ENCODE measurements around the gene VSIG8. TPM values are rescaled to one million over a fixed set of nuclear protein-coding genes. Genes with fewer than 3 reads are reported as not detected.

The VSIG8 gene
- total and polyA plus RNA-seq, 2 donors (not counting 1 experiment from before 2014, with no cell fraction given) = not detected

- no peaks in the 10 kb centered on the region for H4K20me1 ChIP-seq (ENCODE audit: control insufficient read depth, insufficient read depth, low read length, poor library complexity, severe bottlenecking)
- H2AFZ ChIP-seq (ENCODE audit: insufficient read depth, low read depth, low read length, poor library complexity, severe bottlenecking) = peak overlapping the region; percentile 41
- H3K79me2 ChIP-seq (ENCODE audit: control insufficient read depth, insufficient read depth, low read length) = no peaks in the 10 kb centered on the region
- Mint-ChIP-seq H3K4me3 (no peak overlapping the region), H3K27me3 (peaks cover 5% of the 10 kb centered on the region), H3K27ac (no peak overlapping the region), H3K9me3 (ENCODE audit: insufficient read depth) (no peaks in the 10 kb centered on the region), H3K4me1 (peaks cover 26% of the 10 kb centered on the region)
- H3K27ac ChIP-seq (ENCODE audit: low read length in 2 of 2) = no peak overlapping the region
- H3K9ac ChIP-seq (ENCODE audit: low read length) = peak overlapping the region; percentile 5
- no peak for DNase-seq
- H3K4me3 ChIP-seq (ENCODE audit: control extremely low read depth in 1 of 5, extremely low read depth in 1 of 5, insufficient read depth in 1 of 5, low read depth in 2 of 5, low read length in 4 of 5) = no peak overlapping the region
- TF ChIP-seq CTCF (IDR thresholded peaks at IDR 0.05) = no peak
- no peak for TF ChIP-seq EZH2 (IDR thresholded peaks at IDR 0.05; ENCODE audit: borderline replicate concordance, insufficient read depth, low read depth, low read length, poor library complexity, severe bottlenecking)
- intact Hi-C loops (cut with micrococcal nuclease) = loop anchor here (2.0 to 5.0 kb wide), 5 partner anchors 34 to 730 kb away; partner anchors contain the start of gene TAGLN2
- ChIA-PET CTCF (interaction anchor here (0.7 to 8.9 kb wide), 26 partner anchors 10 to 729 kb away, joined by 3 to 211 read pairs (median 4); partner anchors contain the start of genes DUSP23, FCRL6 and TAGLN2), POLR2A (interaction anchor here (0.5 to 1.9 kb wide), 4 partner anchors 32 to 758 kb away, joined by 3 to 6 read pairs (median 4); partner anchors contain the start of gene DUSP23)
- H3K4me1 ChIP-seq (ENCODE audit: control insufficient read depth in 2 of 2, insufficient read depth in 2 of 2, low read length in 2 of 2) = peaks cover 18 to 19% of the 10 kb centered on the region in 2 donors
- no peak for ATAC-seq (ENCODE audit: low read depth)
- H3K9me3 ChIP-seq (ENCODE audit: control extremely low read depth in 1 of 3, control insufficient read depth in 2 of 3, insufficient read depth in 1 of 3, low read length in 2 of 3) = peaks cover 0 to 3% (median 0%) of the 10 kb centered on the region in 3 donors
- WGBS (ENCODE audit: insufficient coverage) = 96% methylated on average over 5 of the region's 8 CpGs
- peak overlapping the region; percentile 45 for H3K4me2 ChIP-seq (replicated peaks; ENCODE audit: low read depth, low read length, poor library complexity, severe bottlenecking)
- peaks cover 0 to 3% (median 0%) of the 10 kb centered on the region in 4 experiments for H3K27me3 ChIP-seq (replicated peaks in 1 of 4; ENCODE audit: control extremely low read depth in 1 of 4, control insufficient read depth in 3 of 4, insufficient read depth in 4 of 4, low read length in 3 of 4)
- no peaks in the 10 kb centered on the region for H3K36me3 ChIP-seq (replicated peaks in 1 of 2; ENCODE audit: control extremely low read depth in 1 of 2, control insufficient read depth in 1 of 2, extremely low read depth in 1 of 2, insufficient read depth in 2 of 2, low read length in 1 of 2)
Observed at GRCh38 chr1:159890390-159890789, 27.9 kb upstream of the VSIG8 start.

GRCh38 chr1:159889821-159890252, 27.4 kb upstream of the VSIG8 start:
- POLR2A ChIA-PET = interaction anchor here (0.5 to 1.9 kb wide), 5 partner anchors 33 to 758 kb away, joined by 3 to 7 read pairs (median 6); partner anchors contain the start of genes DUSP23 and TAGLN2
- WGBS (ENCODE audit: insufficient coverage) = 64% methylated on average over 1 of the region's 2 CpGs
- Histone ChIP-seq H3K4me3 (ENCODE audit: control extremely low read depth in 1 of 5, extremely low read depth in 1 of 5, insufficient read depth in 1 of 5, low read depth in 2 of 5, low read length in 4 of 5) (peak overlapping the region in 1 of 5 experiments; percentile 15), H3K4me2 (replicated peaks; ENCODE audit: low read depth, low read length, poor library complexity, severe bottlenecking) (peak overlapping the region; percentile 45), H3K9ac (ENCODE audit: low read length) (peak overlapping the region; percentile 5), H2AFZ (ENCODE audit: insufficient read depth, low read depth, low read length, poor library complexity, severe bottlenecking) (peak overlapping the region; percentile 41), H3K27me3 (replicated peaks in 1 of 4; ENCODE audit: control extremely low read depth in 1 of 4, control insufficient read depth in 3 of 4, insufficient read depth in 4 of 4, low read length in 3 of 4) (no peaks in the 10 kb centered on the region), H3K9me3 (ENCODE audit: control extremely low read depth in 1 of 3, control insufficient read depth in 2 of 3, insufficient read depth in 1 of 3, low read length in 2 of 3) (peaks cover 0 to 3% (median 0%) of the 10 kb centered on the region in 3 donors), H3K4me1 (ENCODE audit: control insufficient read depth in 2 of 2, insufficient read depth in 2 of 2, low read length in 2 of 2) (peaks cover 18 to 19% of the 10 kb centered on the region in 2 donors), H3K27ac (ENCODE audit: low read length in 2 of 2) (no peak overlapping the region), H4K20me1 (ENCODE audit: control insufficient read depth, insufficient read depth, low read length, poor library complexity, severe bottlenecking) (no peaks in the 10 kb centered on the region), H3K36me3 (replicated peaks in 1 of 2; ENCODE audit: control extremely low read depth in 1 of 2, control insufficient read depth in 1 of 2, extremely low read depth in 1 of 2, insufficient read depth in 2 of 2, low read length in 1 of 2) (no peaks in the 10 kb centered on the region), H3K79me2 (ENCODE audit: control insufficient read depth, insufficient read depth, low read length) (no peaks in the 10 kb centered on the region)
- Mint-ChIP-seq H3K27me3 (no peaks in the 10 kb centered on the region), H3K27ac (peak overlapping the region; percentile 57), H3K4me3 (peak overlapping the region; percentile 6), H3K9me3 (ENCODE audit: insufficient read depth) (no peaks in the 10 kb centered on the region), H3K4me1 (peaks cover 26% of the 10 kb centered on the region)
- CTCF ChIA-PET = interaction anchor here (0.7 to 8.9 kb wide), 22 partner anchors 9 to 676 kb away, joined by 3 to 211 read pairs (median 6); partner anchors contain the start of genes DUSP23, FCRL6 and TAGLN2
- peak; percentile 76 for ATAC-seq (ENCODE audit: low read depth)
- TF ChIP-seq EZH2 (IDR thresholded peaks at IDR 0.05; ENCODE audit: borderline replicate concordance, insufficient read depth, low read depth, low read length, poor library complexity, severe bottlenecking) = no peak
- no peak for TF ChIP-seq CTCF (IDR thresholded peaks at IDR 0.05)
- intact Hi-C loops (cut with micrococcal nuclease) = loop anchor here (2.0 to 5.0 kb wide), 5 partner anchors 35 to 729 kb away; partner anchors contain the start of gene TAGLN2
- peak; percentile 66 for DNase-seq
